ENCODE data around the gene RYR3. TPM values are rescaled to one million over a fixed set of nuclear protein-coding genes. Genes with fewer than 3 reads are reported as not detected.

The RYR3 gene
- total RNA-seq, 1 donor from 2014 or later: 15.4 TPM

- no peak for DNase-seq
Observed at GRCh38 chr15:33649217-33649933, 338.6 kb downstream of the RYR3 start.

- no peak for DNase-seq
Observed at GRCh38 chr15:33654860-33655259, 344.1 kb downstream of the RYR3 start.

GRCh38 chr15:33655488-33655887 lies 344.7 kb downstream of the RYR3 start:
- DNase-seq: no peak

- DNase-seq: no peak
Observed at GRCh38 chr15:33656168-33656567, 345.4 kb downstream of the RYR3 start.

GRCh38 chr15:33660151-33660550 lies 349.4 kb downstream of the RYR3 start:
- no peak for DNase-seq

- no peak for DNase-seq
Observed at GRCh38 chr15:33662014-33662413, 351.2 kb downstream of the RYR3 start.

GRCh38 chr15:33664947-33665346 lies 354.2 kb downstream of the RYR3 start:
- DNase-seq: no peak

- no peak for DNase-seq
Observed at GRCh38 chr15:33670567-33670966, 359.8 kb downstream of the RYR3 start.

GRCh38 chr15:33671456-33671855 lies 360.7 kb downstream of the RYR3 start:
- DNase-seq: no peak

GRCh38 chr15:33675246-33675645 lies 364.5 kb downstream of the RYR3 start:
- no peak for DNase-seq

GRCh38 chr15:33677238-33677830 lies 366.6 kb downstream of the RYR3 start:
- DNase-seq: no peak

GRCh38 chr15:33678176-33678575 lies 367.4 kb downstream of the RYR3 start:
- no peak for DNase-seq

GRCh38 chr15:33678602-33679001 lies 367.8 kb downstream of the RYR3 start:
- no peak for DNase-seq

- no peak for DNase-seq
Observed at GRCh38 chr15:33679061-33679460, 368.3 kb downstream of the RYR3 start.

- no peak for DNase-seq
Observed at GRCh38 chr15:33680336-33680735, 369.6 kb downstream of the RYR3 start.

GRCh38 chr15:33693166-33693800 lies 382.5 kb downstream of the RYR3 start:
- DNase-seq: no peak

- no peak for DNase-seq
Observed at GRCh38 chr15:33698126-33698525, 387.4 kb downstream of the RYR3 start.

GRCh38 chr15:33699145-33699544 lies 388.4 kb downstream of the RYR3 start:
- DNase-seq: no peak

- DNase-seq: no peak
Observed at GRCh38 chr15:33699691-33700447, 389.1 kb downstream of the RYR3 start.

GRCh38 chr15:33700695-33701303 lies 390.0 kb downstream of the RYR3 start:
- peak; percentile 53 for DNase-seq

GRCh38 chr15:33701304-33701696 lies 390.5 kb downstream of the RYR3 start:
- DNase-seq: no peak

- no peak for DNase-seq
Observed at GRCh38 chr15:33706173-33706572, 395.4 kb downstream of the RYR3 start.

- no peak for DNase-seq
Observed at GRCh38 chr15:33710748-33711147, 400.0 kb downstream of the RYR3 start.
